Measurements from ENCODE around the gene PLA2G4A.

GRCh38 chr1:186804679-186805078, 24.1 kb upstream of the PLA2G4A start:
- TF ChIP-seq POLR2A (IDR thresholded peaks at IDR 0.05) (no peak), POLR2AphosphoS5 (IDR thresholded peaks at IDR 0.05) (no peak), EP300 (IDR thresholded peaks at IDR 0.05; ENCODE audit: low read depth) (no peak)
- TF ChIP-seq, protein P1, sequence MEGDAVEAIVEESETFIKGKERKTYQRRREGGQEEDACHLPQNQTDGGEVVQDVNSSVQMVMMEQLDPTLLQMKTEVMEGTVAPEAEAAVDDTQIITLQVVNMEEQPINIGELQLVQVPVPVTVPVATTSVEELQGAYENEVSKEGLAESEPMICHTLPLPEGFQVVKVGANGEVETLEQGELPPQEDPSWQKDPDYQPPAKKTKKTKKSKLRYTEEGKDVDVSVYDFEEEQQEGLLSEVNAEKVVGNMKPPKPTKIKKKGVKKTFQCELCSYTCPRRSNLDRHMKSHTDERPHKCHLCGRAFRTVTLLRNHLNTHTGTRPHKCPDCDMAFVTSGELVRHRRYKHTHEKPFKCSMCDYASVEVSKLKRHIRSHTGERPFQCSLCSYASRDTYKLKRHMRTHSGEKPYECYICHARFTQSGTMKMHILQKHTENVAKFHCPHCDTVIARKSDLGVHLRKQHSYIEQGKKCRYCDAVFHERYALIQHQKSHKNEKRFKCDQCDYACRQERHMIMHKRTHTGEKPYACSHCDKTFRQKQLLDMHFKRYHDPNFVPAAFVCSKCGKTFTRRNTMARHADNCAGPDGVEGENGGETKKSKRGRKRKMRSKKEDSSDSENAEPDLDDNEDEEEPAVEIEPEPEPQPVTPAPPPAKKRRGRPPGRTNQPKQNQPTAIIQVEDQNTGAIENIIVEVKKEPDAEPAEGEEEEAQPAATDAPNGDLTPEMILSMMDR (IDR thresholded peaks at IDR 0.05) = no peak

Measured in transverse colon (tissue), 4 donors.